Astrocyte (in vitro differentiated cells and primary cell): Measurements from ENCODE around the gene TRIO. TPM values are rescaled to one million over a fixed set of nuclear protein-coding genes. Genes with fewer than 3 reads are reported as not detected.

Experiments
- DNase-seq: peaks from one replicate; pipeline ENCODE4 v3.0.0-alpha.2; 2010; ENCODE audit warnings: low read depth
- FAIRE-seq: peaks from 2 replicates; lab custom pipeline; 2011; peaks lifted over from hg19 to GRCh38; lab: Jason Lieb, UNC
- H2AFZ ChIP-seq: 2 replicates; pipeline ENCODE4 v1.6.0; 2012; ENCODE audit warnings: low read depth, low read length, inconsistent platforms
- H3K27ac ChIP-seq: 2 replicates; pipeline ENCODE4 v1.5.1; 2011; ENCODE audit warnings: low read depth, low read length, inconsistent platforms
- H3K27me3 ChIP-seq: 2 replicates; pipeline ENCODE4 v1.6.0; 2011; ENCODE audit warnings: low read length, inconsistent platforms; ENCODE audit not compliant: insufficient read depth
- H3K36me3 ChIP-seq: 2 replicates; pipeline ENCODE4 v1.5.1; 2011; ENCODE audit warnings: low read length, inconsistent platforms; ENCODE audit not compliant: insufficient read depth
- H3K4me1 ChIP-seq: 2 replicates; pipeline ENCODE4 v1.5.1; 2011; ENCODE audit warnings: low read length, inconsistent platforms; ENCODE audit not compliant: insufficient read depth
- H3K4me2 ChIP-seq: 2 replicates; pipeline ENCODE4 v1.6.0; 2012; ENCODE audit warnings: low read length, inconsistent platforms
- H3K4me3 ChIP-seq: 2 replicates; pipeline ENCODE4 v1.5.1; 2011; ENCODE audit warnings: low read depth, mild to moderate bottlenecking, low read length, inconsistent platforms; ENCODE audit not compliant: insufficient read depth
- H3K79me2 ChIP-seq: 2 replicates; pipeline ENCODE4 v1.6.0; 2012; ENCODE audit warnings: mild to moderate bottlenecking, low read length, inconsistent platforms; ENCODE audit not compliant: insufficient read depth
- H3K9ac ChIP-seq: 2 replicates; pipeline ENCODE4 v1.6.0; 2012; ENCODE audit warnings: mild to moderate bottlenecking, low read length, inconsistent platforms
- H3K9me3 ChIP-seq: 2 replicates; pipeline ENCODE4 v1.5.1; 2012; ENCODE audit warnings: low read depth, mild to moderate bottlenecking, low read length, inconsistent platforms; ENCODE audit not compliant: insufficient read depth
- H4K20me1 ChIP-seq: 2 replicates; pipeline ENCODE4 v1.6.0; 2012; ENCODE audit warnings: low read length, inconsistent platforms; ENCODE audit not compliant: insufficient read depth
- H3K27ac Mint-ChIP-seq: one replicate; pipeline ENCODE4 v1.8.0; 2021; ENCODE audit warnings: mild to moderate bottlenecking, mixed read lengths; ENCODE audit not compliant: unreplicated experiment
- H3K27me3 Mint-ChIP-seq: one replicate; pipeline ENCODE4 v1.8.0; 2021; ENCODE audit warnings: low read depth, mixed read lengths; ENCODE audit not compliant: unreplicated experiment
- H3K36me3 Mint-ChIP-seq: one replicate; pipeline ENCODE4 v1.8.0; 2021; ENCODE audit warnings: low read depth, mixed read lengths; ENCODE audit not compliant: unreplicated experiment
- H3K4me1 Mint-ChIP-seq: one replicate; pipeline ENCODE4 v1.8.0; 2021; ENCODE audit warnings: low read depth, mixed read lengths; ENCODE audit not compliant: unreplicated experiment
- H3K4me3 Mint-ChIP-seq: one replicate; pipeline ENCODE4 v1.8.0; 2021; ENCODE audit warnings: mild to moderate bottlenecking, moderate library complexity, mixed read lengths; ENCODE audit not compliant: unreplicated experiment
- H3K9me3 Mint-ChIP-seq: one replicate; pipeline ENCODE4 v1.8.0; 2021; ENCODE audit warnings: mild to moderate bottlenecking, mixed read lengths; ENCODE audit not compliant: unreplicated experiment
- EZH2 ChIP-seq: IDR thresholded peaks from 2 replicates; pipeline ENCODE4 v1.6.1; 2012; ENCODE audit warnings: mild to moderate bottlenecking, low read length, inconsistent platforms; ENCODE audit not compliant: insufficient read depth
- total RNA-seq: library from RNA; stranded (reverse); gene quantifications from 2 replicates; pipeline ENCODE4 v1.2.1, GENCODE V29; 2021
- TF ChIP-seq, protein P1 (sequence below): IDR thresholded peaks from 2 replicates; pipeline ENCODE4 v1.5.1; 2011; ENCODE audit warnings: low read depth, mild to moderate bottlenecking, inconsistent platforms, low read length, moderate library complexity; ENCODE audit not compliant: insufficient read depth

Gene TRIO
- total RNA-seq, 1 donor from 2014 or later: 347 TPM

DNA sequence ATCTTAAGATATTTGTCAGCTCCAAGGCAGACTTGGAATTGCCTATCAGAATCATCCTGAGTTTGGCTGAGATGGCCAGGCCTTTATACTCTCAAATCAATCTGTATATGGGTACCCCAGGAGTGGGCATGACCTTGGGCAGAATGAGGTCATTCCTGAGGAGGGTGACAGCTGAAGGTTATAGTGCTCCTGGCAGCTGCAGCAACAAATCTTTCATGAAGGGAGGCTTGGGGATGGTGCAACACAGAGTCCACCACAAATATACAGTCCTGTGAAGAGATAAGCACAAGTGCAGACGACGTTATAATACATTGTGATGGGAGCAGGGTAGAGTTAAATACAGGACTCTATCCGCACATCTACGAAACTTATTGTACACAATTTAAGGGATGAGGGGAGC lies 21.1 kb upstream of the TRIO start:
- H3K4me1 Mint-ChIP-seq: peaks cover 16% of the 10 kb centered on the region
- Histone ChIP-seq H3K4me1 (peaks cover 8% of the 10 kb centered on the region), H3K4me2 (no peak overlapping the region), H4K20me1 (no peaks in the 10 kb centered on the region), H3K4me3 (no peak overlapping the region), H3K27me3 (no peaks in the 10 kb centered on the region), H3K27ac (no peak overlapping the region), H3K9me3 (no peaks in the 10 kb centered on the region), H3K9ac (no peak overlapping the region), H3K36me3 (no peaks in the 10 kb centered on the region), H2AFZ (no peak overlapping the region), H3K79me2 (no peaks in the 10 kb centered on the region)
- TF ChIP-seq EZH2: no peak
- TF ChIP-seq, protein P1, sequence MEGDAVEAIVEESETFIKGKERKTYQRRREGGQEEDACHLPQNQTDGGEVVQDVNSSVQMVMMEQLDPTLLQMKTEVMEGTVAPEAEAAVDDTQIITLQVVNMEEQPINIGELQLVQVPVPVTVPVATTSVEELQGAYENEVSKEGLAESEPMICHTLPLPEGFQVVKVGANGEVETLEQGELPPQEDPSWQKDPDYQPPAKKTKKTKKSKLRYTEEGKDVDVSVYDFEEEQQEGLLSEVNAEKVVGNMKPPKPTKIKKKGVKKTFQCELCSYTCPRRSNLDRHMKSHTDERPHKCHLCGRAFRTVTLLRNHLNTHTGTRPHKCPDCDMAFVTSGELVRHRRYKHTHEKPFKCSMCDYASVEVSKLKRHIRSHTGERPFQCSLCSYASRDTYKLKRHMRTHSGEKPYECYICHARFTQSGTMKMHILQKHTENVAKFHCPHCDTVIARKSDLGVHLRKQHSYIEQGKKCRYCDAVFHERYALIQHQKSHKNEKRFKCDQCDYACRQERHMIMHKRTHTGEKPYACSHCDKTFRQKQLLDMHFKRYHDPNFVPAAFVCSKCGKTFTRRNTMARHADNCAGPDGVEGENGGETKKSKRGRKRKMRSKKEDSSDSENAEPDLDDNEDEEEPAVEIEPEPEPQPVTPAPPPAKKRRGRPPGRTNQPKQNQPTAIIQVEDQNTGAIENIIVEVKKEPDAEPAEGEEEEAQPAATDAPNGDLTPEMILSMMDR: no peak
- H3K27me3 Mint-ChIP-seq: peaks cover 4% of the 10 kb centered on the region
- no peak overlapping the region for H3K27ac Mint-ChIP-seq
- FAIRE-seq (no peak), DNase-seq (no peak)
- H3K9me3 Mint-ChIP-seq: peaks cover 2% of the 10 kb centered on the region
- H3K36me3 Mint-ChIP-seq: no peaks in the 10 kb centered on the region
- no peak overlapping the region for H3K4me3 Mint-ChIP-seq

DNA sequence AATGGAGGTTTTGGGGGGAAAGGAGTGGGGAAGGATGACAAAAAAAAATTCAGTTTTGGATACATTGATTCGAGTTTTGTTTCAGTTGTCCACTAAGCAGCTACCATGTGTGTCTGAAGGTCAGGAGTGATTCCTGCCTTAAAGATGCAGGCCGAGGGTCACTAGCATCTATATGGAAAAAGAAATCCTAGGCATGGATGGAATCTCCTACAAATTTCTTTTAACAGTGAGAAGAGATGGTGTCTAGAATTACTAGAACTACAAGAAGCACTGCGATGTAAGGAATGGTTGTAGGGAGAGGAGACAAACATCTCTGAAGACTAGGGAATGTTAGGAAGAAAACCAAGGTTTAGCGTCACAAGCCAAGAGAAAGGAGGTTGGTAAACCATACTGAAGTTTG lies 19.6 kb upstream of the TRIO start:
- H3K27me3 ChIP-seq: no peaks in the 10 kb centered on the region
- no peak overlapping the region for H2AFZ ChIP-seq
- H3K36me3 Mint-ChIP-seq: no peaks in the 10 kb centered on the region
- H3K4me2 ChIP-seq: no peak overlapping the region
- no peak overlapping the region for H3K27ac ChIP-seq
- H3K4me1 ChIP-seq: peaks cover 5% of the 10 kb centered on the region
- no peak overlapping the region for H3K9ac ChIP-seq
- peaks cover 2% of the 10 kb centered on the region for H3K9me3 Mint-ChIP-seq
- no peak overlapping the region for H3K27ac Mint-ChIP-seq
- FAIRE-seq: no peak
- H3K27me3 Mint-ChIP-seq: peaks cover 4% of the 10 kb centered on the region
- H3K36me3 ChIP-seq: no peaks in the 10 kb centered on the region
- TF ChIP-seq, protein P1: no peak
- no peak overlapping the region for H3K4me3 Mint-ChIP-seq
- no peaks in the 10 kb centered on the region for H3K79me2 ChIP-seq
- H3K9me3 ChIP-seq: no peaks in the 10 kb centered on the region
- H3K4me1 Mint-ChIP-seq: peaks cover 11% of the 10 kb centered on the region
- DNase-seq: no peak
- H3K4me3 ChIP-seq: no peak overlapping the region
- H4K20me1 ChIP-seq: no peaks in the 10 kb centered on the region

DNA sequence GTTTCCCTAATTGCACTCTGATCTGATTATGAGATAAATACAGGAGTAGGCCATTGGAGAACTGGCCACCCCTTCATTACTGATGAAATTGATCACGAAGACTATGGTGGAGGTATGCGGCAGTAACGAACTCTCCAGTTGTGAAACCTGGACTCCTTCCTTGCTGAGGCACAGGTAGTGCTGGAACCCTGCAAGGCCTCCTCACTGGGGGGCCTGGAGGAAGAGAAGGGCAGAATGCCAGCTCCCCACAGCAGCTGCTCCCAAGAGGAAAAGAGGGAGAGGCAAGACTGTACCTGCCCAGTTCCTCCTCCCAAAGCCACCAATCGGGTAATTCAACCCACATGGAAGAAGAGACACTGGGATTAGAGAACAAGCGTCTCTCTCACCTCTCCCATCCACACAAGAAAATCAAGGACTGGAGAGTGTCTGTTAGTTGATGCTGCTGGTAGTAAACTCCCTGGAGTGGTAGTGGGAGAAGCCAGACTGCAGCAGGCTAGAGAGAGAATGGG lies 19.1 kb upstream of the TRIO start:
- Histone ChIP-seq H3K36me3 (no peaks in the 10 kb centered on the region), H3K9ac (no peak overlapping the region), H3K79me2 (no peaks in the 10 kb centered on the region), H3K27me3 (no peaks in the 10 kb centered on the region), H3K27ac (no peak overlapping the region), H3K4me3 (no peak overlapping the region), H2AFZ (no peak overlapping the region), H3K4me1 (peaks cover under 1% of the 10 kb centered on the region), H3K9me3 (no peaks in the 10 kb centered on the region), H4K20me1 (no peaks in the 10 kb centered on the region), H3K4me2 (no peak overlapping the region)
- H3K4me1 Mint-ChIP-seq: peaks cover 6% of the 10 kb centered on the region
- peaks cover 9% of the 10 kb centered on the region for H3K27me3 Mint-ChIP-seq
- no peaks in the 10 kb centered on the region for H3K36me3 Mint-ChIP-seq
- TF ChIP-seq, protein P1: no peak
- TF ChIP-seq EZH2: no peak
- DNase-seq: no peak
- H3K4me3 Mint-ChIP-seq: no peak overlapping the region
- FAIRE-seq: no peak
- H3K27ac Mint-ChIP-seq: no peak overlapping the region
- peaks cover 2% of the 10 kb centered on the region for H3K9me3 Mint-ChIP-seq
